Naive thymus-derived CD4-positive, alpha-beta T cell (primary cell): ENCODE results near the gene TPBG. TPM values are rescaled to one million over a fixed set of nuclear protein-coding genes. Genes with fewer than 3 reads are reported as not detected.

ENCODE experiments used
- ATAC-seq: fragments of 150-1000 bp; cut with Tn5 transposase; 2 replicates; pipeline ENCODE4 v1.10.0; 2021; ENCODE audit warnings: mild to moderate bottlenecking, moderate library complexity
- CTCF ChIA-PET: fragments of 350-600 bp; sonication (Branson Sonifier 250); formaldehyde crosslinking; loops from one replicate; lab custom pipeline; 2021; ENCODE audit warnings: antibody characterized with exemption; lab: Charles Lee
- POLR2A ChIA-PET: fragments of 350-600 bp; sonication (Branson Sonifier 250); formaldehyde crosslinking; loops from one replicate; lab custom pipeline; 2021; ENCODE audit warnings: antibody characterized with exemption, inconsistent platforms; lab: Charles Lee
- DNase-seq, 9 donors: peaks; one replicate each; pipeline versions ENCODE4 v3.0.0 to v3.0.0-alpha.2; 2020 to 2022; ENCODE audit warnings: mixed read lengths in 1 of 9
- H3K27ac ChIP-seq: one replicate; pipeline ENCODE4 v1.7.0; 2013; ENCODE audit warnings: mild to moderate bottlenecking, low read depth, low read length, moderate library complexity
- H3K27me3 ChIP-seq, 2 donors: one replicate each; pipeline ENCODE4 v1.7.0; 2013; ENCODE audit warnings: low read length in 2 of 2, mild to moderate bottlenecking in 2 of 2, moderate library complexity in 2 of 2; ENCODE audit not compliant: control insufficient read depth in 2 of 2, insufficient read depth in 2 of 2
- H3K36me3 ChIP-seq, 3 experiments: 1 replicate in 2 of 3; 2 replicates in 1 of 3; pipeline ENCODE4 v1.7.0; 2013; ENCODE audit warnings: low read length in 3 of 3, mild to moderate bottlenecking in 3 of 3, moderate library complexity in 1 of 3; ENCODE audit not compliant: insufficient read depth in 3 of 3, control insufficient read depth in 2 of 3
- H3K4me1 ChIP-seq, 2 donors: one replicate each; pipeline ENCODE4 v1.7.0; 2013; ENCODE audit warnings: low read length in 2 of 2, mild to moderate bottlenecking in 2 of 2, moderate library complexity in 1 of 2; ENCODE audit not compliant: control insufficient read depth in 2 of 2, insufficient read depth in 2 of 2
- H3K4me3 ChIP-seq: 2 replicates; pipeline ENCODE4 v1.7.0; 2013; ENCODE audit warnings: mild to moderate bottlenecking, low read length
- H3K9me3 ChIP-seq, 3 experiments: 1 replicate in 2 of 3; 2 replicates in 1 of 3; pipeline ENCODE4 v1.7.0; 2013; ENCODE audit warnings: low read length in 3 of 3; ENCODE audit not compliant: control insufficient read depth in 2 of 3
- H3K27ac Mint-ChIP-seq, 9 donors: one replicate each; pipeline ENCODE4 v1.8.0; 2020 to 2022; ENCODE audit warnings: mixed read lengths in 9 of 9, mild to moderate bottlenecking in 8 of 9, moderate library complexity in 5 of 9, inconsistent platforms in 2 of 9
- H3K27me3 Mint-ChIP-seq, 5 donors: one replicate each; pipeline ENCODE4 v1.8.0; 2021 to 2022; ENCODE audit warnings: mixed read lengths in 5 of 5, mild to moderate bottlenecking in 1 of 5
- H3K36me3 Mint-ChIP-seq, 5 donors: one replicate each; pipeline ENCODE4 v1.8.0; 2020 to 2022; ENCODE audit warnings: mixed read lengths in 5 of 5, mild to moderate bottlenecking in 3 of 5, inconsistent platforms in 1 of 5
- H3K4me1 Mint-ChIP-seq, 7 donors: one replicate each; pipeline ENCODE4 v1.8.0; 2020 to 2022; ENCODE audit warnings: mixed read lengths in 7 of 7, mild to moderate bottlenecking in 3 of 7, inconsistent platforms in 1 of 7
- H3K4me3 Mint-ChIP-seq, 10 donors: one replicate each; pipeline ENCODE4 v1.8.0; 2020 to 2022; ENCODE audit warnings: mild to moderate bottlenecking in 10 of 10, mixed read lengths in 10 of 10, moderate library complexity in 6 of 10, inconsistent platforms in 2 of 10
- H3K9me3 Mint-ChIP-seq, 11 donors: one replicate each; pipeline ENCODE4 v1.8.0; 2020 to 2022; ENCODE audit warnings: mixed read lengths in 11 of 11, mild to moderate bottlenecking in 4 of 11, inconsistent platforms in 1 of 11, moderate library complexity in 1 of 11
- intact Hi-C, 2 donors: fragments of 100-400 bp; cut with micrococcal nuclease; formaldehyde crosslinking; loops; one replicate each; pipeline ENCODE4 v1.15.1; 2023
- polyA plus RNA-seq, 2 donors: library from polyadenylated mRNA; unstranded; fragments of 300-500 nt; fragmentation: Illumina TruSeq; gene quantifications; one replicate each; pipeline ENCODE4 v1.2.3, GENCODE V29; 2021
- total RNA-seq, 6 experiments: library from RNA in 5 of 6; stranded (reverse) in 5 of 6; gene quantifications; 1 replicate in 5 of 6; 2 replicates in 1 of 6; pipeline ENCODE4 v1.2.3 and lab custom pipeline; 2021 to 2026

TPBG gene
- total and polyA plus RNA-seq, 7 experiments from 2014 or later = 0.34 TPM; not detected in 6

GRCh38 chr6:82374516-82374915 is 10.9 kb downstream of the TPBG start:
- ATAC-seq = no peak

GRCh38 chr6:82376636-82377035 is 13.0 kb downstream of the TPBG start:
- intact Hi-C loops = no loop called here
- POLR2A ChIA-PET = no interaction called here
- H3K9me3 ChIP-seq = no peaks in the 10 kb centered on the region
- H3K4me1 Mint-ChIP-seq = peaks cover 0 to 4% (median 0%) of the 10 kb centered on the region in 7 donors
- H3K27ac ChIP-seq = no peak overlapping the region
- ATAC-seq (no peak), DNase-seq (no peak)
- H3K36me3 ChIP-seq = no peaks in the 10 kb centered on the region
- H3K36me3 Mint-ChIP-seq = peaks cover 0 to 4% (median 0%) of the 10 kb centered on the region in 5 donors
- H3K4me1 ChIP-seq = no peaks in the 10 kb centered on the region
- H3K27me3 ChIP-seq = no peaks in the 10 kb centered on the region
- no peak overlapping the region for H3K4me3 Mint-ChIP-seq
- H3K27ac Mint-ChIP-seq = no peak overlapping the region
- CTCF ChIA-PET = no interaction called here
- H3K4me3 ChIP-seq = no peak overlapping the region
- H3K9me3 Mint-ChIP-seq = peaks cover 0 to 15% (median 2%) of the 10 kb centered on the region in 11 donors
- H3K27me3 Mint-ChIP-seq = peaks cover 3 to 37% (median 14%) of the 10 kb centered on the region in 5 donors

More at GRCh38 chr6:82374516-82374915, 10.9 kb downstream of the TPBG start:
- Histone ChIP-seq H3K27ac (no peak overlapping the region), H3K36me3 (no peaks in the 10 kb centered on the region), H3K4me3 (no peak overlapping the region), H3K4me1 (no peaks in the 10 kb centered on the region), H3K27me3 (no peaks in the 10 kb centered on the region), H3K9me3 (no peaks in the 10 kb centered on the region)
- Mint-ChIP-seq H3K27ac (no peak overlapping the region), H3K9me3 (peaks cover 0 to 15% (median 0%) of the 10 kb centered on the region in 11 donors), H3K27me3 (peaks cover 6 to 38% (median 14%) of the 10 kb centered on the region in 5 donors), H3K36me3 (peaks cover 0 to 4% (median 0%) of the 10 kb centered on the region in 5 donors), H3K4me3 (no peak overlapping the region), H3K4me1 (peaks cover 0 to 4% (median 0%) of the 10 kb centered on the region in 7 donors)
- no peak for DNase-seq
- intact Hi-C loops = no loop called here
- ChIA-PET CTCF (no interaction called here), POLR2A (no interaction called here)

GRCh38 chr6:82380566-82381185 is 17.1 kb downstream of the TPBG start:
- Mint-ChIP-seq H3K36me3 (peaks cover 0 to 4% (median 0%) of the 10 kb centered on the region in 5 donors), H3K4me1 (peaks cover 0 to 4% (median 0%) of the 10 kb centered on the region in 7 donors), H3K9me3 (peaks cover 0 to 15% (median 2%) of the 10 kb centered on the region in 11 donors), H3K4me3 (no peak overlapping the region), H3K27me3 (peaks cover 0 to 14% (median 6%) of the 10 kb centered on the region in 5 donors), H3K27ac (no peak overlapping the region)
- no peaks in the 10 kb centered on the region for H3K36me3 ChIP-seq
- H3K27me3 ChIP-seq = no peaks in the 10 kb centered on the region
- H3K27ac ChIP-seq = no peak overlapping the region
- intact Hi-C loops = no loop called here
- no peak for ATAC-seq
- ChIA-PET CTCF (no interaction called here), POLR2A (no interaction called here)
- H3K4me3 ChIP-seq = no peak overlapping the region
- no peaks in the 10 kb centered on the region for H3K9me3 ChIP-seq
- H3K4me1 ChIP-seq = no peaks in the 10 kb centered on the region
- no peak for DNase-seq

- no peak for DNase-seq
- H3K27me3 Mint-ChIP-seq = peaks cover 0 to 14% (median 6%) of the 10 kb centered on the region in 5 donors
- Histone ChIP-seq H3K27ac (no peak overlapping the region), H3K36me3 (no peaks in the 10 kb centered on the region), H3K27me3 (no peaks in the 10 kb centered on the region), H3K4me1 (no peaks in the 10 kb centered on the region), H3K9me3 (no peaks in the 10 kb centered on the region), H3K4me3 (no peak overlapping the region)
- H3K9me3 Mint-ChIP-seq = peaks cover 0 to 15% (median 2%) of the 10 kb centered on the region in 11 donors
- peaks cover 0 to 4% (median 0%) of the 10 kb centered on the region in 5 donors for H3K36me3 Mint-ChIP-seq
- ChIA-PET CTCF (no interaction called here), POLR2A (no interaction called here)
- no peak overlapping the region for H3K4me3 Mint-ChIP-seq
- ATAC-seq = no peak
- peaks cover 0 to 4% (median 0%) of the 10 kb centered on the region in 7 donors for H3K4me1 Mint-ChIP-seq
- no peak overlapping the region for H3K27ac Mint-ChIP-seq
- intact Hi-C loops = no loop called here
Observed at GRCh38 chr6:82381278-82381677, 17.7 kb downstream of the TPBG start.

- no peaks in the 10 kb centered on the region for H3K4me1 Mint-ChIP-seq
- ChIA-PET CTCF (no interaction called here), POLR2A (no interaction called here)
- H3K4me3 Mint-ChIP-seq = no peak overlapping the region
- no peaks in the 10 kb centered on the region for H3K27me3 ChIP-seq
- H3K9me3 ChIP-seq = no peaks in the 10 kb centered on the region
- no peaks in the 10 kb centered on the region for H3K36me3 Mint-ChIP-seq
- DNase-seq (no peak), ATAC-seq (no peak)
- intact Hi-C loops = no loop called here
- peaks cover 0 to 3% (median 0%) of the 10 kb centered on the region in 11 donors for H3K9me3 Mint-ChIP-seq
- no peak overlapping the region for H3K4me3 ChIP-seq
- no peaks in the 10 kb centered on the region for H3K27me3 Mint-ChIP-seq
- no peak overlapping the region for H3K27ac Mint-ChIP-seq
- H3K27ac ChIP-seq = no peak overlapping the region
- H3K36me3 ChIP-seq = no peaks in the 10 kb centered on the region
- H3K4me1 ChIP-seq = no peaks in the 10 kb centered on the region
Observed at GRCh38 chr6:82385102-82385501, 21.5 kb downstream of the TPBG start.

- H3K4me1 Mint-ChIP-seq = no peaks in the 10 kb centered on the region
- CTCF ChIA-PET = no interaction called here
- H3K27ac Mint-ChIP-seq = no peak overlapping the region
- no peaks in the 10 kb centered on the region for H3K36me3 Mint-ChIP-seq
- H3K27ac ChIP-seq = no peak overlapping the region
- no peaks in the 10 kb centered on the region for H3K4me1 ChIP-seq
- peaks cover 0 to 3% (median 0%) of the 10 kb centered on the region in 11 donors for H3K9me3 Mint-ChIP-seq
- H3K27me3 Mint-ChIP-seq = no peaks in the 10 kb centered on the region
- POLR2A ChIA-PET = no interaction called here
- ATAC-seq (no peak), DNase-seq (no peak)
- intact Hi-C loops = no loop called here
- no peaks in the 10 kb centered on the region for H3K27me3 ChIP-seq
- no peaks in the 10 kb centered on the region for H3K36me3 ChIP-seq
- no peaks in the 10 kb centered on the region for H3K9me3 ChIP-seq
- H3K4me3 ChIP-seq = no peak overlapping the region
- no peak overlapping the region for H3K4me3 Mint-ChIP-seq
Observed at GRCh38 chr6:82385546-82385945, 21.9 kb downstream of the TPBG start.

GRCh38 chr6:82385961-82386360 is 22.3 kb downstream of the TPBG start:
- Mint-ChIP-seq H3K4me3 (no peak overlapping the region), H3K9me3 (peaks cover 0 to 3% (median 0%) of the 10 kb centered on the region in 11 donors), H3K27me3 (no peaks in the 10 kb centered on the region), H3K4me1 (no peaks in the 10 kb centered on the region), H3K36me3 (no peaks in the 10 kb centered on the region), H3K27ac (no peak overlapping the region)
- no peaks in the 10 kb centered on the region for H3K4me1 ChIP-seq
- ATAC-seq (no peak), DNase-seq (no peak)
- H3K27me3 ChIP-seq = no peaks in the 10 kb centered on the region
- H3K27ac ChIP-seq = no peak overlapping the region
- ChIA-PET POLR2A (no interaction called here), CTCF (no interaction called here)
- H3K9me3 ChIP-seq = no peaks in the 10 kb centered on the region
- H3K36me3 ChIP-seq = no peaks in the 10 kb centered on the region
- intact Hi-C loops = no loop called here
- H3K4me3 ChIP-seq = no peak overlapping the region
